ENCODE measurements around the gene DAPK2. TPM values are rescaled to one million over a fixed set of nuclear protein-coding genes. Genes with fewer than 3 reads are reported as not detected.

Gene DAPK2
- total and polyA plus RNA-seq, 2 experiments from 2014 or later = 0.51 to 1.4 TPM

- Histone ChIP-seq H3K27me3 (no peaks in the 10 kb centered on the region), H3K27ac (no peak overlapping the region), H3K9me3 (ENCODE audit: low read depth) (no peaks in the 10 kb centered on the region), H3K4me3 (no peak overlapping the region), H3K36me3 (no peaks in the 10 kb centered on the region), H3K4me1 (ENCODE audit: low read depth) (no peaks in the 10 kb centered on the region)
- DNase-seq (ENCODE audit: low read depth in 1 of 2, low spot score in 1 of 2) = no peak
- no peak for TF ChIP-seq CTCF (IDR thresholded peaks at IDR 0.05; ENCODE audit: low read depth, low read length)
Observed at GRCh38 chr15:63994073-63994600, 52.1 kb downstream of the DAPK2 start.

GRCh38 chr15:63992300-63992699 is 54.0 kb downstream of the DAPK2 start:
- Histone ChIP-seq H3K4me1 (ENCODE audit: low read depth) (no peaks in the 10 kb centered on the region), H3K4me3 (no peak overlapping the region), H3K27me3 (no peaks in the 10 kb centered on the region), H3K9me3 (ENCODE audit: low read depth) (no peaks in the 10 kb centered on the region), H3K36me3 (no peaks in the 10 kb centered on the region), H3K27ac (no peak overlapping the region)
- no peak for TF ChIP-seq CTCF (IDR thresholded peaks at IDR 0.05; ENCODE audit: low read depth, low read length)
- DNase-seq (ENCODE audit: low read depth in 1 of 2, low spot score in 1 of 2) = no peak

GRCh38 chr15:63991706-63992105 is 54.6 kb downstream of the DAPK2 start:
- DNase-seq (ENCODE audit: low read depth in 1 of 2, low spot score in 1 of 2) = no peak
- no peaks in the 10 kb centered on the region for H3K27me3 ChIP-seq

GRCh38 chr15:63990454-63990853 is 55.8 kb downstream of the DAPK2 start:
- no peaks in the 10 kb centered on the region for H3K9me3 ChIP-seq (ENCODE audit: low read depth)
- no peak for DNase-seq (ENCODE audit: low read depth in 1 of 2, low spot score in 1 of 2)
- no peaks in the 10 kb centered on the region for H3K36me3 ChIP-seq
- no peak for TF ChIP-seq CTCF (IDR thresholded peaks at IDR 0.05; ENCODE audit: low read depth, low read length)
- H3K27ac ChIP-seq = no peak overlapping the region
- H3K4me3 ChIP-seq = no peak overlapping the region
- H3K27me3 ChIP-seq = no peaks in the 10 kb centered on the region
- H3K4me1 ChIP-seq (ENCODE audit: low read depth) = peaks cover 4% of the 10 kb centered on the region

More at GRCh38 chr15:63991706-63992105, 54.6 kb downstream of the DAPK2 start:
- TF ChIP-seq CTCF (IDR thresholded peaks at IDR 0.05; ENCODE audit: low read depth, low read length) = no peak
- H3K4me3 ChIP-seq = no peak overlapping the region
- H3K9me3 ChIP-seq (ENCODE audit: low read depth) = no peaks in the 10 kb centered on the region
- no peaks in the 10 kb centered on the region for H3K4me1 ChIP-seq (ENCODE audit: low read depth)
- H3K36me3 ChIP-seq = no peaks in the 10 kb centered on the region
- H3K27ac ChIP-seq = no peak overlapping the region

GRCh38 chr15:63987796-63988378 is 58.4 kb downstream of the DAPK2 start:
- H3K27ac ChIP-seq = no peak overlapping the region
- no peak for TF ChIP-seq CTCF (IDR thresholded peaks at IDR 0.05; ENCODE audit: low read depth, low read length)
- H3K4me1 ChIP-seq (ENCODE audit: low read depth) = peaks cover 9% of the 10 kb centered on the region
- no peaks in the 10 kb centered on the region for H3K36me3 ChIP-seq
- H3K9me3 ChIP-seq (ENCODE audit: low read depth) = no peaks in the 10 kb centered on the region
- no peak overlapping the region for H3K4me3 ChIP-seq
- no peaks in the 10 kb centered on the region for H3K27me3 ChIP-seq
- no peak for DNase-seq (ENCODE audit: low read depth in 1 of 2, low spot score in 1 of 2)

Data from cardiac muscle cell (in vitro differentiated cells and primary cell).